GM21619 (cell line): ENCODE data around the gene SCN8A.
"Not testable (repeated sequence)": the region's sequence is repeated elsewhere in the genome, so short reads cannot be mapped to it uniquely, and the experiment has no call there.

ENCODE experiments used
- ATAC-seq: cut with Tn5 transposase; IDR thresholded peaks from one replicate; pipeline ENCODE4 v1.9.1; 2021; ENCODE audit not compliant: unreplicated experiment

The SCN8A gene

GRCh38 chr12:51827925-51828818 is 237.1 kb downstream of the SCN8A start:
- ATAC-seq = no peak

- no peak for ATAC-seq
These were observed 238.0 kb downstream of the SCN8A start for GRCh38 chr12:51829011-51829481.

- ATAC-seq = no peak
These were observed 238.6 kb downstream of the SCN8A start for GRCh38 chr12:51829641-51830040.

GRCh38 chr12:51831817-51832216 is 240.8 kb downstream of the SCN8A start:
- not testable (repeated sequence) for ATAC-seq

- no peak for ATAC-seq
These were observed 241.5 kb downstream of the SCN8A start for GRCh38 chr12:51832354-51833107.

- ATAC-seq = no peak
These were observed 242.6 kb downstream of the SCN8A start for GRCh38 chr12:51833448-51834227.

GRCh38 chr12:51834411-51834810 is 243.4 kb downstream of the SCN8A start:
- ATAC-seq = no peak

- no peak for ATAC-seq
These were observed 245.2 kb downstream of the SCN8A start for GRCh38 chr12:51836041-51836826.

GRCh38 chr12:51836827-51837173 is 245.8 kb downstream of the SCN8A start:
- no peak for ATAC-seq

- no peak for ATAC-seq
These were observed 246.3 kb downstream of the SCN8A start for GRCh38 chr12:51837286-51837685.

- no peak for ATAC-seq
These were observed 247.0 kb downstream of the SCN8A start for GRCh38 chr12:51838036-51838435.

- no peak for ATAC-seq
These were observed 247.7 kb downstream of the SCN8A start for GRCh38 chr12:51838762-51839161.

GRCh38 chr12:51839310-51839947 is 248.4 kb downstream of the SCN8A start:
- ATAC-seq = no peak

GRCh38 chr12:51840966-51841365 is 249.9 kb downstream of the SCN8A start:
- ATAC-seq = no peak

- no peak for ATAC-seq
These were observed 250.7 kb downstream of the SCN8A start for GRCh38 chr12:51841727-51842126.

- no peak for ATAC-seq
These were observed 253.8 kb downstream of the SCN8A start for GRCh38 chr12:51844854-51845253.

- ATAC-seq = no peak
These were observed 254.4 kb downstream of the SCN8A start for GRCh38 chr12:51845482-51845881.

- no peak for ATAC-seq
These were observed 255.2 kb downstream of the SCN8A start for GRCh38 chr12:51846271-51846691.

- ATAC-seq = no peak
These were observed 256.0 kb downstream of the SCN8A start for GRCh38 chr12:51846911-51847642.
